ENCODE measurements around the gene IDH3B.
"Not testable (repeated sequence)": the region's sequence is repeated elsewhere in the genome, so short reads cannot be mapped to it uniquely, and the experiment has no call there.

The IDH3B gene

GRCh38 chr20:2663887-2664719 lies at the start of gene IDH3B:
Gene IDH3B, minus strand, starts transcription at chr20:2664216. Its CDS starts 28 bp downstream, at chr20:2664188.
- DNase-seq (ENCODE audit: low read depth in 2 of 2), result peak; percentile 66 to 78

- DNase-seq (ENCODE audit: low read depth in 2 of 2), result no peak
Measured at GRCh38 chr20:2713285-2713684, 49.3 kb upstream of the IDH3B start.

GRCh38 chr20:2709205-2709981 lies 45.4 kb upstream of the IDH3B start:
- no peak for DNase-seq (ENCODE audit: low read depth in 2 of 2)

GRCh38 chr20:2708665-2709064 lies 44.6 kb upstream of the IDH3B start:
- DNase-seq (ENCODE audit: low read depth in 2 of 2), result no peak

- DNase-seq (ENCODE audit: low read depth in 2 of 2), result no peak
Measured at GRCh38 chr20:2708073-2708415, 44.0 kb upstream of the IDH3B start.

- DNase-seq (ENCODE audit: low read depth in 2 of 2), result no peak
Measured at GRCh38 chr20:2707353-2708072, 43.5 kb upstream of the IDH3B start.

- no peak for DNase-seq (ENCODE audit: low read depth in 2 of 2)
Measured at GRCh38 chr20:2706688-2707352, 42.8 kb upstream of the IDH3B start.

- DNase-seq (ENCODE audit: low read depth in 2 of 2), result no peak
Measured at GRCh38 chr20:2705931-2706645, 42.1 kb upstream of the IDH3B start.

- no peak for DNase-seq (ENCODE audit: low read depth in 2 of 2)
Measured at GRCh38 chr20:2703716-2704475, 39.9 kb upstream of the IDH3B start.

- DNase-seq (ENCODE audit: low read depth in 2 of 2), result no peak
Measured at GRCh38 chr20:2701671-2702081, 37.7 kb upstream of the IDH3B start.

- no peak for DNase-seq (ENCODE audit: low read depth in 2 of 2)
Measured at GRCh38 chr20:2700913-2701620, 37.1 kb upstream of the IDH3B start.

- no peak for DNase-seq (ENCODE audit: low read depth in 2 of 2)
Measured at GRCh38 chr20:2699775-2700413, 35.9 kb upstream of the IDH3B start.

- no peak for DNase-seq (ENCODE audit: low read depth in 2 of 2)
Measured at GRCh38 chr20:2698912-2699311, 34.9 kb upstream of the IDH3B start.

GRCh38 chr20:2698186-2698817 lies 34.3 kb upstream of the IDH3B start:
- DNase-seq (ENCODE audit: low read depth in 2 of 2), result no peak

GRCh38 chr20:2697768-2698167 lies 33.8 kb upstream of the IDH3B start:
- no peak for DNase-seq (ENCODE audit: low read depth in 2 of 2)

GRCh38 chr20:2696646-2697045 lies 32.6 kb upstream of the IDH3B start:
- DNase-seq (ENCODE audit: low read depth in 2 of 2), result no peak

- DNase-seq (ENCODE audit: low read depth in 2 of 2), result not testable (repeated sequence)
Measured at GRCh38 chr20:2695984-2696525, 32.0 kb upstream of the IDH3B start.

GRCh38 chr20:2695206-2695983 lies 31.4 kb upstream of the IDH3B start:
- no peak for DNase-seq (ENCODE audit: low read depth in 2 of 2)

Data from stimulated activated CD4-positive, alpha-beta T cell treated with anti-CD3 and anti-CD28 coated beads, Interleukin-1b, Interleukin-23, amount 100 ng/mL, for 1 hour (primary cell).